DOHH2 (cell line): ENCODE data around the gene SEMA4C.

ENCODE experiments used
- CTCF ChIP-seq: fragments of 200-600 bp; sonication (generic); IDR thresholded peaks from one replicate; pipeline ENCODE4 v1.5.1; 2014; ENCODE audit warnings: antibody characterized with exemption, mild to moderate bottlenecking, low read depth, low read length; ENCODE audit not compliant: poor library complexity, severe bottlenecking
- EZH2phosphoT487 ChIP-seq: fragments of 200-600 bp; sonication (generic); IDR thresholded peaks from 2 replicates; pipeline ENCODE4 v1.6.1; 2017; ENCODE audit warnings: borderline replicate concordance, mild to moderate bottlenecking, antibody characterized with exemption, low read length, moderate library complexity, mixed read lengths

GRCh38 chr2:96821113-96821675 is 48.7 kb downstream of the SEMA4C start:
- no peak for TF ChIP-seq CTCF
- TF ChIP-seq EZH2phosphoT487 = no peak
